Measurements from ENCODE around the gene TTC38. TPM values are rescaled to one million over a fixed set of nuclear protein-coding genes. Genes with fewer than 3 reads are reported as not detected.

Gene TTC38
- total RNA-seq, 1 donor: 26.8 TPM

GRCh38 chr22:46250783-46251125, 17.1 kb upstream of the TTC38 start:
- TF ChIP-seq CTCF (IDR thresholded peaks at IDR 0.05; ENCODE audit: insufficient read depth, low read depth, low read length): no peak
- no peak for DNase-seq (ENCODE audit: low read depth)
- H3K4me3 ChIP-seq (ENCODE audit: low read depth, low read length): peak overlapping the region; percentile 93

DNA sequence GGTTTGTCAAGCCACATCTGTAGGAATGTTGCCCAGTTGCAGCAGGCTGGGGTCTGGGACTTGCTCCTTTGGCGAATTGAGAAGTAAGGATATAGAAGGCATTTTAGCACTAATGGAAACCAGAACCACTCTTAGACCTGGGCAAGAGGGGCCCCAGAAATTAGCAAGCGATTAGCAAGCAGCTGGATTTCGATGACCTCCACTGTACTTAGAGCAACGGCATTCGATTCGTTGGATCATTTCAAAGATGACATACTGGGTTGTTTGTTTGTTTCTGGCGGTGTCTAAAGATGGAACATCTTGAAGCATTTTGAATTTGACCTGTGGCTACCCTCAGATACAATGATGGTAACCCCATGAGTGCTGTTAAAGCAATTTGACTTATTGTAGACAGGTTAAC, 16.5 kb upstream of the TTC38 start:
- TF ChIP-seq CTCF (IDR thresholded peaks at IDR 0.05; ENCODE audit: insufficient read depth, low read depth, low read length): no peak
- peak overlapping the region; percentile 93 for H3K4me3 ChIP-seq (ENCODE audit: low read depth, low read length)
- DNase-seq (ENCODE audit: low read depth): no peak

DNA sequence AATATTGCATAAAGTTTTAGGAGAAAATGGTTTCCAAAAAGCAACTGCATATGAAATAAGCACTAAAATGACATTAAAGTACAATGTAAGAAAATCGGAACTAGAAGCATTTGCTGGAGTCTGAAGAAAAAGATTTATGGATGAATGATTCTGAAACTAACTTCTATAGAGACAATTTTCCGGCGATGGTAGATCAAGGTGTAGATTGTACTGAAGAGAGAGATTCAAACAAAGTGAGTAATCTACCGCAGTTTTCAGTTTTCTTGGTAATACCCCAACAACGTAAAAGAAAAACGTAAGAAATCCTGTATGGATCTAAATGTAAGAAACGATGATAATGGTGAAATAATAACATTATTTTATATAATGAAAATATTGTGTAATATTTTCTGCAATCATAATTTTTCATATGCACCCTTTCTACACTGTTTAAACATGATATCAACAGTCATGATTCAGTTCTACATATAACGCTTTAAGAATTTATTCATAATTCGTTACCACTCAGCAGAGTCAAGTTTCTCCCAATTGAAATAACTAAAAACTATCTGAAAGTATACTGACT, 15.9 kb upstream of the TTC38 start:
- no peak overlapping the region for H3K4me3 ChIP-seq (ENCODE audit: low read depth, low read length)
- TF ChIP-seq CTCF (IDR thresholded peaks at IDR 0.05; ENCODE audit: insufficient read depth, low read depth, low read length): no peak
- DNase-seq (ENCODE audit: low read depth): no peak

DNA sequence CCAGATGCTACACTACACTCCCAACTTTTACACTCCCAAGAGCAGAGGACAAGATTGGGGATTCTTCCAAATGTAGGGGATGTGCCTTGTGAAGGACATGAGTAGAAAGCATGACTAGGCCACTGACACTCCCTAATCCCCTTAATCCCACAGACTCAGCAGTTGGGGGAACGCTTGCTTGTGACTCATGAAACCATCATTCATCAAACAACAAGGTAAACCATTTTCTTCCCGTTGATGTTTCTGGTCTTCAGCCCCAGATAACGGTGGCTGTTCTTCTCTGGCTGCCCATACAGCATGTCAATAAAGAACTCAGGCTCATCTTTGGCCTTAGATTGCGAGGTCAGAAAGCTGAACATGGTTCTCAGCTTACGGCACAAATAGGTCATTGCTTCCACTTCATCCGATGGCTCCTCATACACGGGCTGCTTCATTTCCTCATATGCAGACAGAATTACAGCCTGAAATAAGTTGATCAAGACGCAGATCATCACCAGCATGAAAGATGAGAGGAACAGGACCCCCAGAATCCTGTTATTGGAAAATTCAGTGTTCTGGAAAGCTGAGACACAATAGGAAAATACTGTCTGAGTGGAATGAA, 11.3 kb upstream of the TTC38 start:
- no peak for TF ChIP-seq CTCF (IDR thresholded peaks at IDR 0.05; ENCODE audit: insufficient read depth, low read depth, low read length)
- H3K4me3 ChIP-seq (ENCODE audit: low read depth, low read length): no peak overlapping the region
- peak; percentile 64 for DNase-seq (ENCODE audit: low read depth)

DNA sequence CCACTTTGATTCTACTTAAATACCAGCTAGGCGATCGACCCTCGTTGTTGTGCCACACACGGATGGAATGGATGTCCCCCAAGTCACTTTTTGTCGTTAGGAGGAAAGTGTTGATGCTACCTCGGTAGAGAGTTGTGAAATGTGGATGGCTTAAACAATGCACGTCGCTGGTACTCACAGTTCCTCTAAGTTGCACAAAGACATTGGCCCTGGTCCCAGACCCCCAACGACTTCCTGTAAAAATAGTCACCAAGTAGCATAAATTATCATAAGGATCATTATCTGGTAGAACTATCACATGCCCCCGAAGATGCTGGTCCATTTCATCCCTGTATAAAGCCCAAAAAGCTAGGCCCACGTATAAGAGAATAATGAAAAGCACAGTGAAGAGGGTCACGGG, 8.4 kb upstream of the TTC38 start:
- TF ChIP-seq CTCF (IDR thresholded peaks at IDR 0.05; ENCODE audit: insufficient read depth, low read depth, low read length): no peak
- no peak overlapping the region for H3K4me3 ChIP-seq (ENCODE audit: low read depth, low read length)
- DNase-seq (ENCODE audit: low read depth): no peak

DNA sequence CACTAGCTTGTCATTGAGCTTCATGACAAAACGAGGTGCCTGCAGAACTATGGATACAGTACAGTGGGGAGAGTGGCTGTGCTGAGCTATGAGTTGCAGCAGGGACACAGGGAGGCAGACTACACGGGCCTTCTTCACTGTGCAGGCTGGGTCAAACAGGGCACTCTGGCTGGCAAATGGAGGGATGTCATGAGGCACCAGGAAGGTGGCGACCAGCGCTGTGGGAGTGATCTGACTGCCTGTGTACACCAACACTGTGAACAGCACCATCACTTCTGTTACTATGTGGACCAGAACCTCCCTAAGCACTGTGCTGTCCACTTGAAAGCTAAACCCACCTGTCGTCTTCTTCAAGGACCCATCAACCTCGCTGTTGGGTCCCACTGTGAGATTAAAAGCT, 7.8 kb upstream of the TTC38 start:
- TF ChIP-seq CTCF (IDR thresholded peaks at IDR 0.05; ENCODE audit: insufficient read depth, low read depth, low read length): no peak
- DNase-seq (ENCODE audit: low read depth): no peak
- H3K4me3 ChIP-seq (ENCODE audit: low read depth, low read length): no peak overlapping the region
